Upper lobe of left lung (tissue), 6 donors: ENCODE results near the gene CAPZB. TPM values are rescaled to one million over a fixed set of nuclear protein-coding genes. Genes with fewer than 3 reads are reported as not detected.

Source experiments
- ATAC-seq, 2 donors: fragments of 200-7000 bp; cut with Tn5 transposase; one replicate each; pipeline ENCODE4 v1.9.1; 2022; ENCODE audit warnings: mild to moderate bottlenecking in 2 of 2, moderate library complexity in 2 of 2; ENCODE audit not compliant: low FRiP score in 2 of 2
- DNase-seq, 2 donors: peaks; one replicate each; pipeline ENCODE4 v3.0.0-alpha.2; 2019 to 2020
- H3K27ac ChIP-seq, 4 donors: fragments of 200-600 bp; sonication (generic); one replicate each; pipeline ENCODE4 v1.5.1; 2016 to 2019
- H3K27me3 ChIP-seq, 4 donors: fragments of 200-600 bp; sonication (generic); one replicate each; pipeline ENCODE4 v1.5.1; 2017 to 2019
- H3K36me3 ChIP-seq, 4 donors: fragments of 200-600 bp; sonication (generic); one replicate each; pipeline ENCODE4 v1.5.1; 2016 to 2019
- H3K4me1 ChIP-seq, 4 donors: fragments of 200-600 bp; sonication (generic); one replicate each; pipeline ENCODE4 v1.5.1; 2018 to 2019
- H3K4me3 ChIP-seq, 4 donors: fragments of 200-600 bp; sonication (generic); one replicate each; pipeline ENCODE4 v1.5.1; 2017 to 2019; ENCODE audit warnings: mild to moderate bottlenecking in 2 of 4, moderate library complexity in 1 of 4
- H3K9me3 ChIP-seq, 4 donors: fragments of 200-600 bp; sonication (generic); one replicate each; pipeline ENCODE4 v1.5.1; 2018 to 2019
- EP300 ChIP-seq, 4 donors: sonication (generic); formaldehyde crosslinking; IDR thresholded peaks; one replicate each; pipeline ENCODE4 v1.5.1; 2017; ENCODE audit warnings: antibody characterized with exemption in 4 of 4, control low read depth in 2 of 4
- POLR2A ChIP-seq, 4 donors: fragments of 450-650 bp; IDR thresholded peaks; one replicate each; pipeline ENCODE4 v1.5.1; 2016 to 2017; ENCODE audit warnings: antibody characterized with exemption in 4 of 4, mild to moderate bottlenecking in 2 of 4
- POLR2AphosphoS5 ChIP-seq, 2 donors: sonication (generic); formaldehyde crosslinking; IDR thresholded peaks; one replicate each; pipeline ENCODE4 v1.5.1; 2017; ENCODE audit warnings: antibody characterized with exemption in 2 of 2
- WGBS, 2 donors: methylation state at CpG; one replicate each; pipeline ENCODE4 v1.1.5; 2017 to 2018; 5-methylcytosine and 5-hydroxymethylcytosine counted together
- total RNA-seq, 6 donors: library from RNA; depleted of rRNA in 4 of 6; stranded (reverse); fragments of >200 nt in 4 of 6; gene quantifications; one replicate each; pipeline versions ENCODE4 v1.1.0 to v1.2.1, GENCODE V29; 2016 to 2021
- TF ChIP-seq, protein P1 (sequence below), 6 experiments: fragments of 450-650 bp in 4 of 6; fragments of 200-600 bp in 2 of 6; sonication (generic) in 2 of 6; IDR thresholded peaks; one replicate each; pipeline ENCODE4 v1.5.1; 2016 to 2019; ENCODE audit warnings: antibody characterized with exemption in 6 of 6
- donor health status: DM: no; HTN: no; CAD: no; lungs with moderate emphysema.
- donor health status: DM: no; HTN: yes; CAD: no; lungs with severe emphysema.

CAPZB gene
- total RNA-seq, 6 donors from 2014 or later = 96.4 to 303 (median 144) TPM

DNA sequence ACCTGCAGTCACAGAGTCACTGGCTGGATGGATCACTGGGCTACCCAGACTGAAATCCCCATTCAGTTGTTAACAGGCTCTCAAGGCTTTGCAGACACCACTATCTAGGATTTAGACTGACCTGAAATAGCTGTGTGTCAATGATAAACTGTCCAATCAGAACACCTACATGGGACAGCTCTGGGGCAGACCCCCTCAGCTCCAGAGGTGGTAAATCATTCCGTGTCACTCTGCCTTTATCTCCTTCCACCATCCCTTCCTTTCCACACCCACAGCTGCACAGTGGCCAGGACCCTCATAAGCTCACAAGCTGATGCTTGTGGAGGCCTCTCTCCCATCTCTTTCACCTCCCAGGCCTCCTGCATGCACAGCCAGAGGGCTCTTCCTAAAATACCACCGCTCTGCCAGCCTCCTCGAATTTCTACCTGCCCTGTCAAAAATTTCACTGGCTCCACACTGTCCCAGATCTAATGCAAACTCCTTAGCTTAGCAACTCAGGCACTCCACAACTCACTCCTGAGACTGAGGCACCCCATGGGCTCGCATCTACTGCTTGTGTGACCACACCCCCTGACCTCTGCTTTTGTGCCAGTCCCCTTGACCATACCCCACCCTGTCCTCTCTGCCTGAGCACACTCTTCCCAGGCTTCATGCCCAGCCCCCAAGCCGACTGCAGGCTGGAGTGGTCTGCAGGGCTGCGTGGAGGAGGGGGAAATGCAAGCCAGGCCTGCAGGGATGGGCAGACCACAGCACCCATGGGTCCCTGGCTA is 5.8 kb downstream of the CAPZB start:
- no peak for ATAC-seq
- H3K36me3 ChIP-seq = peaks cover 0 to 15% (median 2%) of the 10 kb centered on the region in 4 donors
- DNase-seq = no peak
- no peaks in the 10 kb centered on the region for H3K9me3 ChIP-seq
- peaks cover 87 to 100% (median 94%) of the 10 kb centered on the region in 4 donors for H3K4me1 ChIP-seq
- 31 to 40% methylated on average over 6 of the region's 6 CpGs for WGBS, 2 donors
- no peak overlapping the region for H3K4me3 ChIP-seq
- TF ChIP-seq POLR2AphosphoS5 (IDR thresholded peaks at IDR 0.05) (no peak), EP300 (IDR thresholded peaks at IDR 0.05) (no peak)
- no peaks in the 10 kb centered on the region for H3K27me3 ChIP-seq
- H3K27ac ChIP-seq = peak overlapping the region in 3 of 4 donors; percentile 84 to 93 (median 86)

GRCh38 chr1:19478322-19478721 is 7.0 kb downstream of the CAPZB start:
- H3K36me3 ChIP-seq = peaks cover 0 to 13% (median 2%) of the 10 kb centered on the region in 4 donors
- TF ChIP-seq POLR2AphosphoS5 (IDR thresholded peaks at IDR 0.05) = no peak
- TF ChIP-seq, protein P1, sequence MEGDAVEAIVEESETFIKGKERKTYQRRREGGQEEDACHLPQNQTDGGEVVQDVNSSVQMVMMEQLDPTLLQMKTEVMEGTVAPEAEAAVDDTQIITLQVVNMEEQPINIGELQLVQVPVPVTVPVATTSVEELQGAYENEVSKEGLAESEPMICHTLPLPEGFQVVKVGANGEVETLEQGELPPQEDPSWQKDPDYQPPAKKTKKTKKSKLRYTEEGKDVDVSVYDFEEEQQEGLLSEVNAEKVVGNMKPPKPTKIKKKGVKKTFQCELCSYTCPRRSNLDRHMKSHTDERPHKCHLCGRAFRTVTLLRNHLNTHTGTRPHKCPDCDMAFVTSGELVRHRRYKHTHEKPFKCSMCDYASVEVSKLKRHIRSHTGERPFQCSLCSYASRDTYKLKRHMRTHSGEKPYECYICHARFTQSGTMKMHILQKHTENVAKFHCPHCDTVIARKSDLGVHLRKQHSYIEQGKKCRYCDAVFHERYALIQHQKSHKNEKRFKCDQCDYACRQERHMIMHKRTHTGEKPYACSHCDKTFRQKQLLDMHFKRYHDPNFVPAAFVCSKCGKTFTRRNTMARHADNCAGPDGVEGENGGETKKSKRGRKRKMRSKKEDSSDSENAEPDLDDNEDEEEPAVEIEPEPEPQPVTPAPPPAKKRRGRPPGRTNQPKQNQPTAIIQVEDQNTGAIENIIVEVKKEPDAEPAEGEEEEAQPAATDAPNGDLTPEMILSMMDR (IDR thresholded peaks at IDR 0.05) = no peak
- no peak for TF ChIP-seq EP300 (IDR thresholded peaks at IDR 0.05)
- no peak for TF ChIP-seq POLR2A (IDR thresholded peaks at IDR 0.05)
- WGBS, 2 donors = 53 to 62% methylated on average over 9 of the region's 9 CpGs
- H3K4me3 ChIP-seq = peak overlapping the region in 1 of 4 donors; percentile 9
- H3K27ac ChIP-seq = peak overlapping the region; percentile 76 to 93 (median 85)
- H3K27me3 ChIP-seq = no peaks in the 10 kb centered on the region
- ATAC-seq (no peak), DNase-seq (no peak)
- peaks cover 75 to 93% (median 83%) of the 10 kb centered on the region in 4 donors for H3K4me1 ChIP-seq
- H3K9me3 ChIP-seq = no peaks in the 10 kb centered on the region

DNA sequence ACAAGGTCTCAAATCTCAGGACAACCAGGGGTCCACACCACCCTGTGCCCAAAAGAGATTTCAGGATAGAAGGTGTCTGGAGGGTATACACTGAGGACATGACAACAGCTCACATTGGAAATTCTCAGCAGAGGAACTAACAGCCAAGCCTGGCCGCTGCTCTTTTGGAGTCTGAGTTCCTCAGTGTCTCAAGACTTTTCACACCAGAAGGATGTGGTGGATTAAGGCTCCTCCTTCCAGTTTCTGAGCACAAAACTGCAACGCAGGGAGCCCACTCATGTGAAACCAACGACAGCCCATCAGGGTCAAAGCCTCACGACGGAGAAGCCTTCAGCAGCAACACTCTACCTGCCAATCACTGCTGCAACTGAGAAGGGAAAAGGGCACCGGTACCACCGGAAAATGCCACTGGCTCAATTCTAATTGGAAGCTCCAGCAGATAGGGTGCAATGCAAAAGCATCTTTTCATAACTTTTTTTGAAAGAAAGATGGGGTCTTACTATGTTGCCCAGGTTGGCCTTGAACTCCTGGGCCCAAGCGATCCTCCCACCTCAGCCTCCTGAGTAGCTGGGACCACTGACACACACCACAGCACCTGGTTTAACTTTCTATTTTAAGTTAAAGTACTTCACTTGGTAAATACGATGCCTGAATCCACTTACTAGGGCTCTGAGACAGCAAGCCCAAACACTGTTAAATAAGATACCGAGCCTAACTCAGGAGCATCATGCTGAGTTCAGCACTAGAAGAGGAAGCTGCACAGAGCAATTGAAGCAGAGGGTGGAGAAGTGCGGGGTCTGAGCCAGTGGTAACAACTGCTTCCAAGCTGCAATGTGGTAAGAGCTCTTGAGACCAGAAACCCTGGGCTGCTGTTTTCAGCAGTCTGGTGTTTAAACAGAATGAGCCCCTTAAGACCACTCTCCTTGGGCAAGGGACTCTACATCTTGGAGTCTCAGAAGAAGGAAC is 7.8 kb downstream of the CAPZB start:
- no peaks in the 10 kb centered on the region for H3K27me3 ChIP-seq
- no peaks in the 10 kb centered on the region for H3K9me3 ChIP-seq
- H3K4me3 ChIP-seq = peak overlapping the region in 2 of 4 donors; percentile 9 to 18
- H3K27ac ChIP-seq = peak overlapping the region; percentile 76 to 93 (median 85)
- DNase-seq (peak in 1 of 2 donors; percentile 51), ATAC-seq (peak; percentile 68 to 77)
- H3K4me1 ChIP-seq = peaks cover 68 to 91% (median 76%) of the 10 kb centered on the region in 4 donors
- TF ChIP-seq EP300 (IDR thresholded peaks at IDR 0.05) = no peak
- TF ChIP-seq POLR2A (IDR thresholded peaks at IDR 0.05) = peak in 1 of 4 donors; percentile 51
- H3K36me3 ChIP-seq = peaks cover 0 to 15% (median 2%) of the 10 kb centered on the region in 4 donors
- WGBS, 2 donors = 40 to 53% methylated on average over 10 to 11 of the region's 11 CpGs

- H3K9me3 ChIP-seq = no peaks in the 10 kb centered on the region
Observed at GRCh38 chr1:19476450-19477190, 8.7 kb downstream of the CAPZB start.

DNA sequence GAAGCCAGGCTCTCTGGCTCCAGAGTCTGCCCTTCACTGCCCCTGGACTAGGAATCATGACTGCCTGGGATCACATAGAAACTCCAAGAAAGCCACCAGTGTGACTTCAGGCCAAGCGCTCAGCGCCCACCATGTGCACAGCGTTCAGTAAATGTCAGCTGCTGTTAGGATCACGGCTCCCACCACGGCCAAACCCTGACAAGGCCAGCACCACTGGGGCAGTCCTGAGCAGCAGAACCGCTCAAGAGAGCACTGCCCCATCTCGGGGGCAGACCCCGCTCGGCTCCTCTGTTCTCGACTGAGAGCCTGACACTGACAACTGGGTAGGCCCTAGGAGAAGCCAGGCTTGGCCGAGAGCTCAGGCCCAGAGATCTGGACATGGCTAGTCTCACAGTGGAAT is 10.0 kb downstream of the CAPZB start:
- Histone ChIP-seq H3K9me3 (no peaks in the 10 kb centered on the region), H3K4me1 (peaks cover 57 to 79% (median 65%) of the 10 kb centered on the region in 4 donors), H3K27ac (peak overlapping the region; percentile 32 to 93 (median 81)), H3K4me3 (no peak overlapping the region), H3K36me3 (peaks cover 0 to 19% (median 2%) of the 10 kb centered on the region in 4 donors), H3K27me3 (no peaks in the 10 kb centered on the region)
- 96 to 100% methylated on average over 1 to 10 of the region's 11 CpGs for WGBS, 2 donors
- ATAC-seq (no peak), DNase-seq (no peak)
- TF ChIP-seq POLR2AphosphoS5 (IDR thresholded peaks at IDR 0.05) = no peak
- TF ChIP-seq, protein P1 (IDR thresholded peaks at IDR 0.05) = no peak
- TF ChIP-seq POLR2A (IDR thresholded peaks at IDR 0.05) = no peak
- no peak for TF ChIP-seq EP300 (IDR thresholded peaks at IDR 0.05)

More at GRCh38 chr1:19476450-19477190, 8.7 kb downstream of the CAPZB start:
- peaks cover 60 to 89% (median 66%) of the 10 kb centered on the region in 4 donors for H3K4me1 ChIP-seq
- no peaks in the 10 kb centered on the region for H3K27me3 ChIP-seq
- WGBS, 2 donors = 27 to 47% methylated on average over 7 to 12 of the region's 12 CpGs
- H3K27ac ChIP-seq = peak overlapping the region; percentile 76 to 93 (median 85)
- ATAC-seq (peak; percentile 26 to 44), DNase-seq (peak in 1 of 2 donors; percentile 68)
- TF ChIP-seq EP300 (IDR thresholded peaks at IDR 0.05) (peak in 2 of 4 donors; percentile 2 to 7), POLR2AphosphoS5 (IDR thresholded peaks at IDR 0.05) (peak; percentile 46 to 61), POLR2A (IDR thresholded peaks at IDR 0.05) (no peak)
- TF ChIP-seq, protein P1 (IDR thresholded peaks at IDR 0.05) = no peak
- H3K4me3 ChIP-seq = peak overlapping the region in 2 of 4 donors; percentile 5 to 18
- peaks cover 0 to 15% (median 2%) of the 10 kb centered on the region in 4 donors for H3K36me3 ChIP-seq
